K562 (cell line): Measurements from ENCODE around the gene VWA7. TPM values are rescaled to one million over a fixed set of nuclear protein-coding genes. Genes with fewer than 3 reads are reported as not detected.

Source experiments
- CBFA2T3 ChIP-seq: fragments of 450-650 bp; IDR thresholded peaks from 2 replicates; pipeline ENCODE4 v1.6.1; 2017
- CSDE1 ChIP-seq, 2 experiments: fragments of 450-650 bp; IDR thresholded peaks; 2 replicates each; pipeline ENCODE4 v1.6.1; 2016; ENCODE audit warnings: mild to moderate bottlenecking in 1 of 2
- HDAC1 ChIP-seq, 2 experiments: fragments of 450-650 bp; IDR thresholded peaks; 2 replicates each; pipeline ENCODE4 v1.6.1; 2016 to 2017; ENCODE audit warnings: inconsistent platforms in 1 of 2, mild to moderate bottlenecking in 1 of 2, moderate library complexity in 1 of 2
- HDGF ChIP-seq: fragments of 450-650 bp; IDR thresholded peaks from 2 replicates; pipeline ENCODE4 v1.6.1; 2016
- HNRNPK ChIP-seq: fragments of 200-400 bp; formaldehyde crosslinking; IDR thresholded peaks from one replicate; pipeline ENCODE4 v1.6.1; 2018; ENCODE audit warnings: mild to moderate bottlenecking, low read depth, low read length; ENCODE audit not compliant: poor library complexity, severe bottlenecking
- KAT7 ChIP-seq: sonication (generic); formaldehyde crosslinking; IDR thresholded peaks from 2 replicates; pipeline ENCODE4 v1.8.0; 2022; ENCODE audit warnings: missing genetic modification reagents, mild to moderate bottlenecking, borderline replicate concordance
- NR1H2 ChIP-seq: sonication (generic); formaldehyde crosslinking; IDR thresholded peaks from 2 replicates; pipeline ENCODE4 v1.4.0; 2020; ENCODE audit warnings: mild to moderate bottlenecking, missing genetic modification reagents
- PHF21A ChIP-seq: fragments of 450-650 bp; IDR thresholded peaks from 2 replicates; pipeline ENCODE4 v1.6.1; 2017; ENCODE audit warnings: low read depth, borderline replicate concordance
- SMAD1 ChIP-seq: fragments of 150-350 bp; IDR thresholded peaks from 2 replicates; pipeline ENCODE4 v1.6.1; 2014; ENCODE audit warnings: low read length, low read depth; ENCODE audit not compliant: partially characterized antibody
- VEZF1 ChIP-seq: fragments of 200-800 bp; sonication (Bioruptor generic); IDR thresholded peaks from 2 replicates; pipeline ENCODE4 v1.6.1; 2017; ENCODE audit warnings: missing genetic modification characterization, missing compliant biosample characterization
- ZNF79 ChIP-seq: fragments of 250-450 bp; sonication (Bioruptor Pico); IDR thresholded peaks from 2 replicates; pipeline ENCODE4 v1.4.0; 2020; ENCODE audit warnings: low read depth, mild to moderate bottlenecking, moderate library complexity
- polyA plus RNA-seq, 8 experiments: library from polyadenylated mRNA; depleted of rRNA in 4 of 8; stranded (reverse) in 5 of 8; unstranded in 3 of 8; fragments of >200 nt; fragmentation: Nextera tagmentation in 2 of 8; fragmentation: Illumina TruSeq in 1 of 8; extraction: Ambion mirVana in 2 of 8; extraction: Trizol in 1 of 8; gene quantifications; 2 replicates each; pipeline versions ENCODE4 v1.2.1 to v1.2.3, GENCODE V29; 2011 to 2014; ENCODE audit warnings: inconsistent platforms in 1 of 8, missing spikeins in 1 of 8
- total RNA-seq, 7 experiments: library from RNA; depleted of rRNA in 6 of 7; stranded (reverse); fragments of >200 nt in 6 of 7; fragmentation: Illumina TruSeq in 2 of 7; extraction: Trizol in 2 of 7; gene quantifications; 2 replicates each; pipeline versions ENCODE4 v1.2.1 to v1.2.3, GENCODE V29; 2011 to 2021; ENCODE audit warnings: low replicate concordance in 1 of 7
- TF ChIP-seq, protein P1 (sequence below), 2 experiments: fragments of 450-650 bp; IDR thresholded peaks; 2 replicates each; pipeline ENCODE4 v1.6.1; 2016; ENCODE audit warnings: mild to moderate bottlenecking in 2 of 2, borderline replicate concordance in 1 of 2, low read depth in 1 of 2, moderate library complexity in 1 of 2
- TF ChIP-seq, protein P2 (sequence below): sonication (generic); formaldehyde crosslinking; IDR thresholded peaks from 2 replicates; pipeline ENCODE4 v1.8.1; 2023; ENCODE audit warnings: mild to moderate bottlenecking, missing genetic modification reagents, moderate library complexity
- TF ChIP-seq, protein P3 (sequence below): fragments of 250-450 bp; sonication (Bioruptor Pico); IDR thresholded peaks from 2 replicates; pipeline ENCODE4 v1.5.0; 2020; ENCODE audit warnings: mild to moderate bottlenecking, borderline replicate concordance

VWA7 gene
- total and polyA plus RNA-seq, 9 of the 15 experiments (the other 6 are each of a cell fraction or from before 2014, with no cell fraction given): 0.18 to 2.9 (median 0.95) TPM

DNA sequence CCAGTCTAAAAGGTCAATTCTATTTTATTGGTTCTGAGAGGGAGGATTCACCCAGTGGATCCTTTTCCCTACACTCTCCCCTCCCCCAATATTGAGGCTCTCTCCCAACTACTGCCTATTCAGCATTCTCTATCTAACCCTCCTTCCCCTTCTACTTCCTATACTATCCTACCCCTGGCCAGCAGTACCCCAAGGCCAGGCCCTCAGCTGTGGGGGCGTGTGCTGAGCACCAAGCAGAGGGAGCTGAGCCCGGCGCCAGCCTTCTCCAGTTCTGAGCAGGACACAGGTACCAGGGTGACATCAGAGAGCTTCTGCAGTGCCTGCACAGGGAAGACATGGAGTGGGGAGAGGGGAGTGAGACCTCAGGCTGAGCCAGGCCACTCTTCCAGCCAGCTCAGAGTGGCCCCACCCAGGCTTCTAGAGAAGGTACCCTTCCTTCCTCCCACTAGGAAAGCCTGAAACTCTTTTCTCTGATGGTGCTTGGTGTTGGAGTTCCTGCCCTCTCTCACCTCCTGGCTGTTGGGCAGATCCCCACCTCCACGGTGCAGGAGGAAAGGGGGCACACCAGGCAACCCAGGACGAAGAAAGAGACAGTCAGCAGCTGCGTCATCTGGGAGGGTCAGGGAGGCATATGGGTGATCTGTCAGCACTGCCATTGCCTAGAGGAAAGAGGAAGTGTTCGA is 50.0 kb downstream of the VWA7 start (continued):
- TF ChIP-seq NR1H2 (CRISPR knock-in tag) (no peak), CBFA2T3 (no peak), SMAD1 (no peak), KAT7 (no peak), HDAC1 (IDR thresholded peaks at IDR 0.05) (peak in 1 of 2 experiments; percentile 13; a peak in 1 of 4 replicates), HNRNPK (no peak), VEZF1 (CRISPR knock-in tag) (no peak), ZNF79 (CRISPR knock-in tag) (no peak), HDGF (peak; percentile 62; the same call in 1 of the 2 replicates), PHF21A (no peak), CSDE1 (IDR thresholded peaks at IDR 0.05) (no peak)
- TF ChIP-seq, protein P1, sequence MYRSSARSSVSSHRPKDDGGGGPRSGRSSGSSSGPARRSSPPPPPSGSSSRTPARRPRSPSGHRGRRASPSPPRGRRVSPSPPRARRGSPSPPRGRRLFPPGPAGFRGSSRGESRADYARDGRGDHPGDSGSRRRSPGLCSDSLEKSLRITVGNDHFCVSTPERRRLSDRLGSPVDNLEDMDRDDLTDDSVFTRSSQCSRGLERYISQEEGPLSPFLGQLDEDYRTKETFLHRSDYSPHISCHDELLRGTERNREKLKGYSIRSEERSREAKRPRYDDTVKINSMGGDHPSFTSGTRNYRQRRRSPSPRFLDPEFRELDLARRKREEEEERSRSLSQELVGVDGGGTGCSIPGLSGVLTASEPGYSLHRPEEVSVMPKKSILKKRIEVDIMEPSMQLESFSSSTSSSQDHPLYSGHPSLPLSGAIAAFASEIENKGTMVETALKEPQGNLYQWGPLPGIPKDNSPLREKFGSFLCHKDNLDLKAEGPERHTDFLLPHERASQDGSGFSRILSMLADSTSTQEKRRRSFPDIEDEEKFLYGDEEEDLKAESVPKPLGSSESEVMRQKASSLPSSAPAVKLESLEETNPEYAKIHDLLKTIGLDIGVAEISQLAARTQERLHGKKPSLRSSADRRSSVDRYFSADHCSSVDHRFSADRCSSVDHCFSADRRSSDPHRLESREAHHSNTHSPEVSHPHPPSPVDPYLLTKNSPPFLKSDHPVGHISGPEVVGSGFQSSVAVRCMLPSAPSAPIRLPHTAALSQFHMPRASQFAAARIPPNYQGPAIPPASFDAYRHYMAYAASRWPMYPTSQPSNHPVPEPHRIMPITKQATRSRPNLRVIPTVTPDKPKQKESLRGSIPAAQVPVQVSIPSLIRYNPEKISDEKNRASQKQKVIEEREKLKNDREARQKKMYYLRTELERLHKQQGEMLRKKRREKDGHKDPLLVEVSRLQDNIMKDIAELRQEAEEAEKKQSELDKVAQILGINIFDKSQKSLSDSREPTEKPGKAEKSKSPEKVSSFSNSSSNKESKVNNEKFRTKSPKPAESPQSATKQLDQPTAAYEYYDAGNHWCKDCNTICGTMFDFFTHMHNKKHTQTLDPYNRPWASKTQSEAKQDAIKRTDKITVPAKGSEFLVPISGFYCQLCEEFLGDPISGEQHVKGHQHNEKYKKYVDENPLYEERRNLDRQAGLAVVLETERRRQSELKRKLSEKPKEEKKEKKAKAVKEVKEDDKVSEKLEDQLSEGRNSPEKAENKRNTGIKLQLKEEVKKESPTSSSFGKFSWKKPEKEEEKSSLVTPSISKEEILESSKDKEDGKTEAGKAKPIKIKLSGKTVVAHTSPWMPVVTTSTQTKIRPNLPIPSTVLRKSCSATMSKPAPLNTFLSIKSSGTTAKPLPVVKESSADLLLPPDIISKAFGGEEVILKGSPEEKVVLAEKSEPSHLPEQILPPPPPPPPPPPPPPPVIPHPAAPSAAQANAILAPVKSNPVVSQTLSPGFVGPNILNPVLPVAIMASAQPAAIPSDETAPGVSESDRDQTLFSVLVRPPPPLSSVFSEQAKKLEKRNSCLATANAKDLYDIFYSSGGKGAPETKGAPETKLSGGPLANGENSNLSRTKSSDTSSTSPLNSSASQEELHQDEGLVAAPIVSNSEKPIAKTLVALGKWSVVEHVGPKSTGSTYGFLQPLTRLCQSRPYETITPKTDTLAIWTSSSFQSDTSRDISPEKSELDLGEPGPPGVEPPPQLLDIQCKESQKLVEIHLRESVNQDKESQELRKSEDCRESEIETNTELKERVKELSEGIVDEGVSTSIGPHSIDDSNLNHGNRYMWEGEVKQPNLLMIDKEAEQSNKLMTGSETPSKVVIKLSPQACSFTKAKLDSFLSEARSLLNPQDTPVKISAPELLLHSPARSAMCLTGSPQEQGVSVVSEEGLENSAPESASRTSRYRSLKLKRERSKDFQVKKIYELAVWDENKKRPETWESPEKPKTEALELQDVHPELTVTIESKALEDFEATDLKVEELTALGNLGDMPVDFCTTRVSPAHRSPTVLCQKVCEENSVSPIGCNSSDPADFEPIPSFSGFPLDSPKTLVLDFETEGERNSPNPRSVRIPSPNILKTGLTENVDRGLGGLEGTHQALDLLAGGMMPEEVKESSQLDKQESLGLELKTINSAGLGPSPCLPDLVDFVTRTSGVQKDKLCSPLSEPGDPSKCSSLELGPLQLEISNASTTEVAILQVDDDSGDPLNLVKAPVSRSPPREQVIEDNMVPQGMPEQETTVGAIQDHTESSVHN (IDR thresholded peaks at IDR 0.05; ENCODE audit: borderline replicate concordance in 1 of 2, low read depth in 1 of 2): 0 out of 4 replicates have a peak, but pooled peaks of 1 of the 2 experiments have one; percentile 8
- TF ChIP-seq, protein P2, sequence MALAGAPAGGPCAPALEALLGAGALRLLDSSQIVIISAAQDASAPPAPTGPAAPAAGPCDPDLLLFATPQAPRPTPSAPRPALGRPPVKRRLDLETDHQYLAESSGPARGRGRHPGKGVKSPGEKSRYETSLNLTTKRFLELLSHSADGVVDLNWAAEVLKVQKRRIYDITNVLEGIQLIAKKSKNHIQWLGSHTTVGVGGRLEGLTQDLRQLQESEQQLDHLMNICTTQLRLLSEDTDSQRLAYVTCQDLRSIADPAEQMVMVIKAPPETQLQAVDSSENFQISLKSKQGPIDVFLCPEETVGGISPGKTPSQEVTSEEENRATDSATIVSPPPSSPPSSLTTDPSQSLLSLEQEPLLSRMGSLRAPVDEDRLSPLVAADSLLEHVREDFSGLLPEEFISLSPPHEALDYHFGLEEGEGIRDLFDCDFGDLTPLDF (CRISPR knock-in tag): 0 out of 2 replicates have a peak, but pooled peaks have one; percentile 25
- TF ChIP-seq, protein P3, sequence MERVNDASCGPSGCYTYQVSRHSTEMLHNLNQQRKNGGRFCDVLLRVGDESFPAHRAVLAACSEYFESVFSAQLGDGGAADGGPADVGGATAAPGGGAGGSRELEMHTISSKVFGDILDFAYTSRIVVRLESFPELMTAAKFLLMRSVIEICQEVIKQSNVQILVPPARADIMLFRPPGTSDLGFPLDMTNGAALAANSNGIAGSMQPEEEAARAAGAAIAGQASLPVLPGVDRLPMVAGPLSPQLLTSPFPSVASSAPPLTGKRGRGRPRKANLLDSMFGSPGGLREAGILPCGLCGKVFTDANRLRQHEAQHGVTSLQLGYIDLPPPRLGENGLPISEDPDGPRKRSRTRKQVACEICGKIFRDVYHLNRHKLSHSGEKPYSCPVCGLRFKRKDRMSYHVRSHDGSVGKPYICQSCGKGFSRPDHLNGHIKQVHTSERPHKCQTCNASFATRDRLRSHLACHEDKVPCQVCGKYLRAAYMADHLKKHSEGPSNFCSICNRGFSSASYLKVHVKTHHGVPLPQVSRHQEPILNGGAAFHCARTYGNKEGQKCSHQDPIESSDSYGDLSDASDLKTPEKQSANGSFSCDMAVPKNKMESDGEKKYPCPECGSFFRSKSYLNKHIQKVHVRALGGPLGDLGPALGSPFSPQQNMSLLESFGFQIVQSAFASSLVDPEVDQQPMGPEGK (CRISPR knock-in tag): no peak
